Measurements from ENCODE around the gene OGG1.

OGG1 gene

GRCh38 chr3:9729419-9729818 lies 20.3 kb upstream of the OGG1 start:
- no peak for DNase-seq

GRCh38 chr3:9730657-9731205 lies 19.0 kb upstream of the OGG1 start:
- DNase-seq = peak; percentile 84

- DNase-seq = peak; percentile 89
Measured at GRCh38 chr3:9731206-9732079, 18.3 kb upstream of the OGG1 start, which contains the start of gene BRPF1. Gene BRPF1, plus strand, starts transcription at chr3:9731735. Its CDS starts 2,406 bp downstream, at chr3:9734141.

- DNase-seq = no peak
Measured at GRCh38 chr3:9732080-9732739, 17.5 kb upstream of the OGG1 start.

- DNase-seq = no peak
Measured at GRCh38 chr3:9732740-9733115, 17.0 kb upstream of the OGG1 start.

- no peak for DNase-seq
Measured at GRCh38 chr3:9736831-9737230, 12.9 kb upstream of the OGG1 start.

- no peak for DNase-seq
Measured at GRCh38 chr3:9739181-9739580, 10.6 kb upstream of the OGG1 start.

- DNase-seq = no peak
Measured at GRCh38 chr3:9742560-9742959, 7.2 kb upstream of the OGG1 start.

- DNase-seq = no peak
Measured at GRCh38 chr3:9743548-9743947, 6.2 kb upstream of the OGG1 start.

- no peak for DNase-seq
Measured at GRCh38 chr3:9744162-9744561, 5.6 kb upstream of the OGG1 start.

- DNase-seq = no peak
Measured at GRCh38 chr3:9745521-9745920, 4.2 kb upstream of the OGG1 start.

- DNase-seq = no peak
Measured at GRCh38 chr3:9746330-9746729, 3.4 kb upstream of the OGG1 start.

- no peak for DNase-seq
Measured at GRCh38 chr3:9747267-9747666, 2.5 kb upstream of the OGG1 start.

GRCh38 chr3:9748031-9748430 lies 1.7 kb upstream of the OGG1 start:
- no peak for DNase-seq

- DNase-seq = no peak
Measured at GRCh38 chr3:9749296-9749644, 482 bp upstream of the OGG1 start.

- no peak for DNase-seq
Measured at GRCh38 chr3:9750556-9751411, 1.0 kb downstream of the OGG1 start.

- DNase-seq = no peak
Measured at GRCh38 chr3:9754678-9755077, 4.9 kb downstream of the OGG1 start.

- DNase-seq = no peak
Measured at GRCh38 chr3:9757427-9757826, 7.7 kb downstream of the OGG1 start.

- DNase-seq = no peak
Measured at GRCh38 chr3:9760779-9761505, 11.2 kb downstream of the OGG1 start.

- DNase-seq = no peak
Measured at GRCh38 chr3:9761919-9762318, 12.2 kb downstream of the OGG1 start.

GRCh38 chr3:9762871-9763270 lies 13.1 kb downstream of the OGG1 start:
- DNase-seq = no peak

- no peak for DNase-seq
Measured at GRCh38 chr3:9765865-9766264, 16.1 kb downstream of the OGG1 start.

GRCh38 chr3:9767418-9767817 lies 17.7 kb downstream of the OGG1 start:
- DNase-seq = no peak

All from NCI-H526 treated with DMSO at 0.1 percent for 48 hours (cell line).